ENCODE results near the gene ITIH1. TPM values are rescaled to one million over a fixed set of nuclear protein-coding genes. Genes with fewer than 3 reads are reported as not detected.

Gene ITIH1
- total RNA-seq, 3 donors from 2014 or later (not counting 1 experiment from before 2014, with no cell fraction given): 0.56 TPM; not detected in 2

GRCh38 chr3:52779011-52779836 is 1.8 kb downstream of the ITIH1 start:
- Histone ChIP-seq H3K27me3 (ENCODE audit: control insufficient read depth, insufficient read depth, low read length) (no peaks in the 10 kb centered on the region), H3K27ac (ENCODE audit: low read length) (peak overlapping the region; percentile 21), H3K4me1 (ENCODE audit: control insufficient read depth, insufficient read depth, low read length) (peaks cover 22% of the 10 kb centered on the region), H3K36me3 (ENCODE audit: control insufficient read depth, insufficient read depth, low read length) (no peaks in the 10 kb centered on the region), H3K9me3 (ENCODE audit: control insufficient read depth, insufficient read depth, low read length) (no peaks in the 10 kb centered on the region), H3K4me3 (ENCODE audit: low read length) (no peak overlapping the region)
- ATAC-seq (peak in 1 of 3 donors; percentile 50), DNase-seq (peak in 1 of 2 donors; percentile 11)
- Mint-ChIP-seq H3K9me3 (no peaks in the 10 kb centered on the region), H3K4me1 (peaks cover 6 to 25% of the 10 kb centered on the region in 2 donors), H3K27ac (no peak overlapping the region), H3K27me3 (ENCODE audit: low read depth in 2 of 2) (peaks cover 0 to 3% of the 10 kb centered on the region in 2 donors), H3K36me3 (no peaks in the 10 kb centered on the region), H3K4me3 (no peak overlapping the region)
- WGBS (ENCODE audit: insufficient coverage): 66% methylated on average over 11 of the region's 11 CpGs
- TF ChIP-seq CTCF (IDR thresholded peaks at IDR 0.05): no peak
- intact Hi-C loops (cut with micrococcal nuclease): no loop called here

DNA sequence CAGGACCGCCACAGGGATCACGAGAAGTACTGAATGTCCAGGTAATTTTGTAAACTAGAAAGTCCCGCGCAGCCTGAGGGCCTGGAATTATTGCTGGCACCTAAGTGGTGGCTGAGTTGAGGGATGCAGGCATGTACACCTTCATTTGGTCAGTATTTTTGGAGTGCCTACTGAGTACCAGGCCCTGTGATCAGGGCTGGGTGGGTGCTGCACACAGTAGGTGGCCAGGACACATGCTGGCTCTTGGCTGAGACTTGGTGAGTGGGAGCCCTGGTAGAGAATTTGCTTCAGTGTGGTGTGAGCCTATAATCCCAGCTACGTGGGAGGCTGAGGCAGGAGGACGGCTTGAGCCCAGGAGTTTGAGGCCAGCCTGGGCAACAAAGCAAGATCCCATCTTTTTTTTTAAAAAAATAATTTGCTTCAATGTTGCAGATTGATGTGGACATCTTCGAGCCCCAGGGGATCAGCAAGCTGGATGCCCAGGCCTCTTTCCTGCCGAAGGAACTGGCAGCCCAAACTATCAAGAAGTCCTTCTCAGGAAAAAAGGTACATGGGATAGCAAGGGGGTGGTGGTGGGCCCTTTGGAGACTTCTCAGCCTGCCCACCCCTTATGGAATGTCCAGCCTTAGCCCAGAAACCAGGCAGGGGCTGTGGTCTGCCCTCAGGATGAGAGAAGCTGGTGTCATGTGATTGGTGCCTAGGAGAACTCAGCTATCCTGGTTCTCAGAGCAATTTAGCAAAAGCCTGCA is 2.6 kb downstream of the ITIH1 start:
- H3K4me3 Mint-ChIP-seq: no peak overlapping the region
- intact Hi-C loops (cut with micrococcal nuclease): no loop called here
- Histone ChIP-seq H3K4me1 (ENCODE audit: control insufficient read depth, insufficient read depth, low read length) (peaks cover 22% of the 10 kb centered on the region), H3K4me3 (ENCODE audit: low read length) (no peak overlapping the region), H3K27me3 (ENCODE audit: control insufficient read depth, insufficient read depth, low read length) (no peaks in the 10 kb centered on the region), H3K36me3 (ENCODE audit: control insufficient read depth, insufficient read depth, low read length) (no peaks in the 10 kb centered on the region), H3K27ac (ENCODE audit: low read length) (peak overlapping the region; percentile 21), H3K9me3 (ENCODE audit: control insufficient read depth, insufficient read depth, low read length) (no peaks in the 10 kb centered on the region)
- TF ChIP-seq CTCF (IDR thresholded peaks at IDR 0.05): no peak
- no peaks in the 10 kb centered on the region for H3K9me3 Mint-ChIP-seq
- WGBS (ENCODE audit: insufficient coverage): 89% methylated on average over 8 of the region's 8 CpGs
- H3K27ac Mint-ChIP-seq: no peak overlapping the region
- ATAC-seq (no peak), DNase-seq (peak in 1 of 2 donors; percentile 6)
- peaks cover 0 to 3% of the 10 kb centered on the region in 2 donors for H3K27me3 Mint-ChIP-seq (ENCODE audit: low read depth in 2 of 2)
- peaks cover 6 to 25% of the 10 kb centered on the region in 2 donors for H3K4me1 Mint-ChIP-seq
- no peaks in the 10 kb centered on the region for H3K36me3 Mint-ChIP-seq

DNA sequence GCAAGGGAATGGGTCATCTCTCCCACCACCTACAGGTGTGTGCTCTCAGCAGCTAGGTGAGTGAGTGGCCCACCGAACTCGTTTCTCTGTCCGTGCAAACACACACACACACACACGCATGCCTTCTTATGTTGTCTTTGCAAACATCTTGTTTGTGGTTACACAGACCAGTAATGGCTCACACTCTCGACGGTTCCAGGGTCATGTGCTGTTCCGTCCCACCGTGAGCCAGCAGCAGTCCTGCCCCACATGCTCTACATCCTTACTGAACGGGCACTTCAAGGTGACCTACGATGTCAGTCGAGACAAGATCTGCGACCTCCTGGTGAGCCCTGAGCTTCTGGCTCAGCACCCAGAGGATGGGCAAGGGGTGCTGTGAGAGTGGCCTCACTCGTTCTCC is 4.3 kb downstream of the ITIH1 start:
- Histone ChIP-seq H3K4me3 (ENCODE audit: low read length) (no peak overlapping the region), H3K27me3 (ENCODE audit: control insufficient read depth, insufficient read depth, low read length) (no peaks in the 10 kb centered on the region), H3K36me3 (ENCODE audit: control insufficient read depth, insufficient read depth, low read length) (no peaks in the 10 kb centered on the region), H3K9me3 (ENCODE audit: control insufficient read depth, insufficient read depth, low read length) (no peaks in the 10 kb centered on the region), H3K4me1 (ENCODE audit: control insufficient read depth, insufficient read depth, low read length) (peaks cover 22% of the 10 kb centered on the region), H3K27ac (ENCODE audit: low read length) (no peak overlapping the region)
- Mint-ChIP-seq H3K27ac (peak overlapping the region in 1 of 2 donors; percentile 16), H3K4me1 (peaks cover 6 to 25% of the 10 kb centered on the region in 2 donors), H3K36me3 (no peaks in the 10 kb centered on the region), H3K27me3 (ENCODE audit: low read depth in 2 of 2) (peaks cover 0 to 3% of the 10 kb centered on the region in 2 donors), H3K9me3 (no peaks in the 10 kb centered on the region), H3K4me3 (no peak overlapping the region)
- 31% methylated on average over 13 of the region's 13 CpGs for WGBS (ENCODE audit: insufficient coverage)
- TF ChIP-seq CTCF (IDR thresholded peaks at IDR 0.05): no peak
- peak in 1 of 2 donors; percentile 14 for DNase-seq
- intact Hi-C loops (cut with micrococcal nuclease): no loop called here
- peak; percentile 62 to 79 (median 65) for ATAC-seq
